ENCODE results near the gene SLC31A2.

Gene SLC31A2

DNA sequence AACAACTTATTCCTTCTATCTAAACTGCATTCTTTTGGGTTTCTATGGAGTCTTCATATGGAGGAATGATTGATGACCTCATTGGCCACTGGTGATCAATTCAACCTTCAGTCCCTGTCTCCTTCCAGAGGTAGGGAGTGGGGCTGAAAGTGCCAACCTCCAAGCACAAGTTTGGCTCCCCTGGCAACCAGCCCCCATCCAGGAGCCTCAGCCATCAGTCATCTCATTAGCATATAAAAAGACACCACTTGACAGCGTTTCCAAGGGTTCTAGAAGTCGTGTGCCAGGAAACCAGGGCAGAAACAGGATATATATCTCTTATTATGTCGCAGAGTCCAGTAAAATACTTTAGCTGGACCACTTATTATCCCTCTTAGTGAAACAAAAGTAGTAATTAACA lies 9.8 kb downstream of the SLC31A2 start:
- Histone ChIP-seq H3K4me1 (ENCODE audit: insufficient read depth, low read length) (peaks cover 13% of the 10 kb centered on the region), H3K9ac (ENCODE audit: low read depth, low read length) (no peak overlapping the region), H3K36me3 (ENCODE audit: insufficient read depth, low read length) (peaks cover 14% of the 10 kb centered on the region; the same call in 1 of the 2 replicates), H3K9me3 (ENCODE audit: control insufficient read depth, insufficient read depth, low read length) (no peaks in the 10 kb centered on the region)

DNA sequence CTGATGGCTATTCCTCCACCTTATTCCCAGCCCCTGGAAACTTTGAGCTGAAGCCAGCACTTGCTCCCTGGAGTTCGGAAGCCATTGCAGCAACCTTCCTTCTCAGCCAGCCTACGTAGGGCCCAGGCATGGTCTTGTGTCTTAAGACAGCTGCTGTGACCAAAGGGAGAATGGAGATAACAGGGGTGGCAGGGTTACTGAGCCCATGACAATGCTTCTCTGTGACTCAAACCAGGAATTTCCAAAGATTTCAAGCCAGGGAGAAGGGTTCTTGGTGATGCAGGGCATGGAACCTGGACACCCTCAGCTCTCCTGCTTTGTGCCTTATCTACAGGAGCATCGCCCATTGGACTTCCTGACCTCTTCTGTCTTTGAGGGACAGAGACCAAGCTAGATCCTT lies 12.2 kb downstream of the SLC31A2 start:
- H3K9me3 ChIP-seq (ENCODE audit: control insufficient read depth, insufficient read depth, low read length) = no peaks in the 10 kb centered on the region
- peaks cover 11% of the 10 kb centered on the region for H3K4me1 ChIP-seq (ENCODE audit: insufficient read depth, low read length)
- no peak overlapping the region for H3K9ac ChIP-seq (ENCODE audit: low read depth, low read length)
- peaks cover 19% of the 10 kb centered on the region; the same call in 1 of the 2 replicates for H3K36me3 ChIP-seq (ENCODE audit: insufficient read depth, low read length)

DNA sequence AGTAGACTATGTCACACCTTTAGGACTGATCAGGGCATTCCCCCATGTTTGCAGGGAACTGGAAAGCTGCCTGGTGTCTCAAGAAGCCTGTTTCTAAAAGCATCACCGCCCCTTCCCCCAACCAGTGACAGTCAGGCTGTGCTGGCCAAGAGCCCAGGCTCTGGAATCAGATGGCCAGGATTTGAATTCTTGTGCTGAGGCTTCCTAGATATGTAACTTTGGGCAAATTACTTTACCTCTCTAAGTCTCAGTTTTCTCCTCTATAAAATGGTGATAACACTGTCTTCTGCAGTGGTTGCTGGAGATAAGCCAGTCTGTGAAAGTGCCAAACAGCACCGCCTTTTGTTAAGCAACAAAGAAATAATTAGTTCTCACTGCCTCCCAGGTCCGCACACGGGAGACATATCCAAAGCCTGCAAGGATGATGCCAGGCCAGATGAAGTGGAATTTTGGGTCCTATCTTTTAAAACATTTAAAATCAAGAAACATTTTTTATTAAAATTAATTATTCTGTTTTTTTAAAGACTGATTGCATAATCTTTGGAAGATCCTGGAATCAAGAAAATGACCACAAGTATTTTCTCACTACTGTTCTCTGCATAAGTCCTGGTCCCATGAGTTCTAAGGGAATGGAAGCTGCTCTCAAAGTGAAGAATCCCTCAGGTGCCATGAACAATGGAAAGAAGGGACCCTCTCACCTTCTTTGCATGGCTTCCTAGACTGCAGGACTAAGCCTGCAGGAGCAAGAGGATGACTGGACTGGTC lies 13.9 kb downstream of the SLC31A2 start:
- Histone ChIP-seq H3K36me3 (ENCODE audit: insufficient read depth, low read length) (peaks cover 26% of the 10 kb centered on the region), H3K4me1 (ENCODE audit: insufficient read depth, low read length) (peaks cover 11% of the 10 kb centered on the region), H3K9me3 (ENCODE audit: control insufficient read depth, insufficient read depth, low read length) (no peaks in the 10 kb centered on the region), H3K9ac (ENCODE audit: low read depth, low read length) (no peak overlapping the region)

DNA sequence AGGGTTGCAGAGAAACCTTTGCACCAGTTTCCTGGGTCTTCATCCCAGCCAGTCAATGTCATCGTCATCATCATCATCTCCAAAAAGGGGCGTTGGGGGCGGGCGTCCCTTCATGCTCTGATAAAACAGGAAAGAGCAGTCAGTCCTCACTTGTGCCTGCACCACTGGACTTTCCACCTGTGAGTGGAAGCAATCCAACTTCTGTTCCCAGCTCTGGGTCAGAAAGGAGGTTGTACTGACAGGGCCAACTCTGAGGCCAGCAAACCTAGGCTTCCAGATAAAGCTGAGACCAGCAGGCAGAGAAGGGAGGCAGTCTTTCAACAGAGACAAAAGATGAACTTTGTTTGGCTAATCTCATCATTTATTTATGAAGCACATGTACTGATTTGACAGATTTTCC lies 15.2 kb downstream of the SLC31A2 start:
- Histone ChIP-seq H3K9ac (ENCODE audit: low read depth, low read length) (no peak overlapping the region), H3K9me3 (ENCODE audit: control insufficient read depth, insufficient read depth, low read length) (no peaks in the 10 kb centered on the region), H3K4me1 (ENCODE audit: insufficient read depth, low read length) (peaks cover 7% of the 10 kb centered on the region), H3K36me3 (ENCODE audit: insufficient read depth, low read length) (peaks cover 29% of the 10 kb centered on the region)

DNA sequence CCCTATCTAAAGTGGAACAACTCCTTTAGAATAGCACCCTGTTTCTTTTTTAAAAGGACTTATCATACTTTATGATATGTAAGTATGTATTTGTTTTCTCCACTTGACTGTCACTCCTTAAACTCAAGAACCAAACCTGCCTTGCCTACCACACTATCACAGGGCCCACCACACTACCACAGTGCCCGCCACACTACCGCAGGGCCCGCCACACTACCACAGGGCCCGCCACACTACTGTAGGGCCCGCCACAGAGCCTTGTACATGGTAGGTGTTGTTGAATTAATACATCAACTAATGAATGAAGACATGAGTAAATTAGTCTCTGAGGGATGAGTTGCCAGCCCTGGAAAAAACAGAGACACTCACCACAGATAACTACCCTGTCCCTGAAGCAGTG lies 18.0 kb downstream of the SLC31A2 start:
- Histone ChIP-seq H3K9me3 (ENCODE audit: control insufficient read depth, insufficient read depth, low read length) (no peaks in the 10 kb centered on the region), H3K4me1 (ENCODE audit: insufficient read depth, low read length) (no peaks in the 10 kb centered on the region), H3K9ac (ENCODE audit: low read depth, low read length) (no peak overlapping the region), H3K36me3 (ENCODE audit: insufficient read depth, low read length) (peaks cover 38% of the 10 kb centered on the region)

DNA sequence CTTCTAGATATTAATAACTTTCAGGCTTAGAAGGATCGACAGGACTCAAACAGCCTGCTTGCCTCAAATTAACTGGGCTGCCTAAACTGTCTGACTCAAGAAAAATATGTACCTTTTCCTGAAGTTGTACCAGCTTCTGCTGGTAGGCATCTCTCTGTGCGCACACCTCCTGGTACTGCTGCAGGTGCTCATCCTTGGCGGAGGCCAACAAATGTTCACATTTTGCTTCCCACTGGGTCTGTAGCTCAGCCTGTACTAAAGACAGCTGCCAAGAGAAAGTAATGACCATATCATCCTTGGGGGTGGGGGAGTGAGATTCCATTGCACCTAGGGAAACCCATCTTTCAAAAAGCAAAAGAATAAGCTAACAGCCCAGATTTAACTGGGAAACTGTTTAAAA lies 22.5 kb downstream of the SLC31A2 start:
- Histone ChIP-seq H3K36me3 (ENCODE audit: insufficient read depth, low read length) (peaks cover 28% of the 10 kb centered on the region), H3K4me1 (ENCODE audit: insufficient read depth, low read length) (no peaks in the 10 kb centered on the region), H3K9me3 (ENCODE audit: control insufficient read depth, insufficient read depth, low read length) (no peaks in the 10 kb centered on the region), H3K9ac (ENCODE audit: low read depth, low read length) (no peak overlapping the region)

DNA sequence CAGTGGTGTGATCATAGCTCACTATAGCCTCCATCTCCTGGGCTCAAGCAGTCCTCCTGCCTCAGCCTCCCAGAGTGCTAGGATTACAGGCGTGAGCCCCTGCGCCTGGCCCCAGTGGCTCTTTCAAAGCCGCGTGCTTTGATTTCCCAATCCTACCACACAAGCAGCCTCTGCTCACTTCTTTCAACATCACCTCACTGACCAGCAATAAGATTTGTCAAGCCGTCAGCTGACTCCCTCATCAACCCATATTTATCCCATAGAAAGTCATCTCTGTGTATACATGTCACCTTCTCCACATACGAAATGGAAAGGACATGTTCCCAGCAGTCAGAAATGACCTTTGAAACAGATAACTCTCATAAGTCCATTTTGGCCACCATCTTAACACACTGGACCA lies 26.0 kb downstream of the SLC31A2 start:
- H3K4me1 ChIP-seq (ENCODE audit: insufficient read depth, low read length) = no peaks in the 10 kb centered on the region
- no peak overlapping the region for H3K9ac ChIP-seq (ENCODE audit: low read depth, low read length)
- H3K9me3 ChIP-seq (ENCODE audit: control insufficient read depth, insufficient read depth, low read length) = no peaks in the 10 kb centered on the region
- peaks cover 16% of the 10 kb centered on the region; the same call in 1 of the 2 replicates for H3K36me3 ChIP-seq (ENCODE audit: insufficient read depth, low read length)

DNA sequence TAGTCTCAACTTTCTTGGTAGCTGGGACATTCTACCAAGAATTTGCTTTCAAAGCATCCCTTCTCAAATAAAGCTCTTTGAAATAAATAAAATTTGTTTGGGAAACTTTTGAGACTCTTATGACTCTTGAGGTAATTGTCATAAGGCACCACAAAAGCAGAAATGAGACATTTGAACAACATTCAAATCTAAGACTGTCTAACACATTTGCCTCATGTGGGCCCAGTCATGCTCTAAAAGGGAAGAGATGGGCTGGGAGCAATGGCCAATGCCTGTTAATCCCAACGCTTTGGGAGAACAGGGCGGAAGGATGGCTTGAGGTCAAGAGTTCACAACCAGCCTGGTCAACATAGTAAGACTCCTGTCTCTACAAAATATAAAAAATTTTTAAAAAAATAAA lies 26.4 kb downstream of the SLC31A2 start:
- Histone ChIP-seq H3K4me1 (ENCODE audit: insufficient read depth, low read length) (no peaks in the 10 kb centered on the region), H3K36me3 (ENCODE audit: insufficient read depth, low read length) (peaks cover 16% of the 10 kb centered on the region; the same call in 1 of the 2 replicates), H3K9me3 (ENCODE audit: control insufficient read depth, insufficient read depth, low read length) (no peaks in the 10 kb centered on the region), H3K9ac (ENCODE audit: low read depth, low read length) (no peak overlapping the region)

DNA sequence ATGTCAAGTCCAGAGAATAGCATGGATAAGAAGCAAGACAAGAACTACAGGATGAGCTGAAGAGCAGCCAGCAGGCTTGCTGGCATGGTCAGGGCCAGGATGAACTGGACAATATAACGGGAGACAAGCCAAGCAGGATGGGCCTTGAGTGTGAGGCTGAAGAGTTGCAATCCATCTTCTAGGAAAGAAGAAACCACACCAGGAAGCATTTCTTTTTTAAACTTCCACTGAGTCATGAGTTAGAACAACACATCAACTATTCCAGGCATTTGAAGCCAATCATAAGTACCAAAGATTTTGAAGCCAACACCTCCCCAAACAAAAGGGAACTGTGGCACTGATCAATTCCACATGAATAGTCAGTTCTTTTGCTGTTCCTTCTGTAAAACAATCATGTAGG lies 27.3 kb downstream of the SLC31A2 start:
- Histone ChIP-seq H3K36me3 (ENCODE audit: insufficient read depth, low read length) (peaks cover 11% of the 10 kb centered on the region; the same call in 1 of the 2 replicates), H3K4me1 (ENCODE audit: insufficient read depth, low read length) (no peaks in the 10 kb centered on the region), H3K9me3 (ENCODE audit: control insufficient read depth, insufficient read depth, low read length) (no peaks in the 10 kb centered on the region), H3K9ac (ENCODE audit: low read depth, low read length) (no peak overlapping the region)

DNA sequence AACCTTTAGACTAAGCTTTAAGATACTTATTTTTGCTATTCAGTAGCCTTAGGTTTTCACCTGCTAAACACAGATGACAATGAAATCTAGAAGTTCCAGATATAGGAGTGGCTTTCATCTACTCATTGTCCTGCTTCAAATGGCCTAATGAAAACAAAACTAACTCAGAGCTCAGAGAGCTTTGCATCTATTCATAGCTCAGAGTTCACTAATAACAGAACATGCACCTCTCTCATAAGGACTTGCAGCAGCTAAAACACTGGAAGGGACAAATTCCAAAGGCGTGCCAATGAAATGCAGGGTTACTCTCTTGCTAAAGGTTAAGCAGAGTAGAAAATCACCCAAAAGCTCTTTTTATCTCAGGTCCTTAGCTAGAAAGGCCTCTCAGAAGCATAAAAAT lies 29.0 kb downstream of the SLC31A2 start:
- Histone ChIP-seq H3K4me1 (ENCODE audit: insufficient read depth, low read length) (no peaks in the 10 kb centered on the region), H3K9ac (ENCODE audit: low read depth, low read length) (no peak overlapping the region), H3K9me3 (ENCODE audit: control insufficient read depth, insufficient read depth, low read length) (no peaks in the 10 kb centered on the region), H3K36me3 (ENCODE audit: insufficient read depth, low read length) (no peaks in the 10 kb centered on the region; the same call in 1 of the 2 replicates)

DNA sequence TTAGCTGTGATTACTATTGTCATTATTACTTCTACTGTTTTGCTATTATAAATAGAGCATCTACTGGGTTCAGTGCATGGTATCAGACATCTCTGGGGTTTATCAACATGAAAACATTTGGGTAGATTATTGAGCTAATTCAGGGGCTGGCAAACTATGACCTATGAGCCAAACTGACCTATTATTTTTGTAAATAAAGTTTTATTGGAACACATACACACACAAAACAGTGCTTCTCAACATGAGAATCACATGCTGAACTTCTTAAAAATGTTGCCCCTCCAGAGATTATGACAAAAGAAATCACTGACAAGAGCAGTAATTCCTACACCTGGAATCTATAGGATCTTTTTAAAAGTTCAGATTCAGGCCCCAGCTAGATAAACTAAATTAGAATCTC lies 30.4 kb downstream of the SLC31A2 start:
- no peak overlapping the region for H3K9ac ChIP-seq (ENCODE audit: low read depth, low read length)

DNA sequence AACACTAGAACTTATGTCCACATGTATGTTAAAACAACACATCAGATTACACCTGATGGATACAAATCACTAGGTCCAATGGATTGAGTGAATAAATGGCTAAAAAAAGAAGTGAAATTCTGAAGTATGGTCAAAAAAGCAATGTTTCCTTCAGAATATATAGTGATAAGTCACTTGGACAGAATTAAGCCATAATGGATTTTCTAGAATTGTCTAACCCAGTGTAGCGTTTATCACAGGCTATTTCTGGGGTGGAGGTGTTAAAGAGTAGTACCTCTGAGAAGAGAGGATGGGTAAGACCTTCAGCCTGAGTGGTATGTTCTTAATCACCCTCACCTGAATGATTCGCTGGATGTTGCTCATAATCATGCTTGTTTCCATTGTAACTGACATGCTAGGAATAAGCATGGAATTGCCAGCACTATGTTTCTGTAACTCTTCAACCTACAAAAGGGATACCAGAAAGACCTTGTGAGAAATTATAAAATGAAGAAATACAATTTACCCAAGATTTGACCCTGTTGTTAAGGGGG lies 33.2 kb downstream of the SLC31A2 start:
- Histone ChIP-seq H3K9ac (ENCODE audit: low read depth, low read length) (no peak overlapping the region), H3K36me3 (ENCODE audit: insufficient read depth, low read length) (peaks cover 6% of the 10 kb centered on the region; the same call in 1 of the 2 replicates), H3K4me1 (ENCODE audit: insufficient read depth, low read length) (peaks cover 5% of the 10 kb centered on the region; the same call in 1 of the 2 replicates), H3K9me3 (ENCODE audit: control insufficient read depth, insufficient read depth, low read length) (no peaks in the 10 kb centered on the region)

More for the DNA sequence above, 30.4 kb downstream of the SLC31A2 start:
- Histone ChIP-seq H3K36me3 (ENCODE audit: insufficient read depth, low read length) (no peaks in the 10 kb centered on the region; the same call in 1 of the 2 replicates), H3K4me1 (ENCODE audit: insufficient read depth, low read length) (no peaks in the 10 kb centered on the region), H3K9me3 (ENCODE audit: control insufficient read depth, insufficient read depth, low read length) (no peaks in the 10 kb centered on the region)

DNA sequence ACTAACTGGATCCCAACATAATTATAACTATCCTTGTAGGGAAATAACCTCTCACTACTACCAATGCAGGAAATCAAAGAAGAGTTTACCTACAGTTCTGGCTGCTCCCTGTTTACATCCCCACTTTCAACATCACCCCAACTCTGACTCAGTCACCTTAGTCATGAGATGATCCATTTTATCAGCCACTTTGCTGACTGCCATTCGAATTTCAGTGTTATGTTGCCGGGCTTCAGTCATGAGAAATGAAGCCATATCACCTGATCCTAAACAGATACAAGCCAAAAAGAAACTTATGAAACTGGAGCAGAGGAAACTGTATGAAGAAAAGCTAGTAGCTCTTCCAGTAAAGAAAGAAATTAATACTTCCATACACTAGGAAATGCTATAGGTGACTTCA lies 33.7 kb downstream of the SLC31A2 start:
- peaks cover 5% of the 10 kb centered on the region; the same call in 1 of the 2 replicates for H3K4me1 ChIP-seq (ENCODE audit: insufficient read depth, low read length)
- H3K9ac ChIP-seq (ENCODE audit: low read depth, low read length) = no peak overlapping the region
- no peaks in the 10 kb centered on the region for H3K9me3 ChIP-seq (ENCODE audit: control insufficient read depth, insufficient read depth, low read length)
- H3K36me3 ChIP-seq (ENCODE audit: insufficient read depth, low read length) = peaks cover 6% of the 10 kb centered on the region; the same call in 1 of the 2 replicates

DNA sequence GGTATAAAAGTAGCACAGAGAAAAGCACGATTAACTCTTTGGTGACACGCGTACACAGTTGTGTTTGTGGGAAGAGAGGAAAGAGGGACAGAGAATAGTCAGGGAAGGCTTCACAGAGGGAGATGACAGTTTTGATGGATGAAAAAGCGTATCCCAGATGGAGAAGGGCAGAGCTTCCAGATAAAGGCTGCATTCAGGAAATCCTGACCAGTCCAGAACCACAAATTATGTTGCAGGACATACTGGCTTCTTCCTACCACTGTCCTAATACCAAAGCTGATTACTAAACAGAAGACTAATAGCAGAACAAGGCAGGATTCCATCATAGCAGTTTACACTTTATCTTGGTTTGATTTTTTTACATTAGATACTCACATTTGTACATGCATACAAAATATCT lies 34.5 kb downstream of the SLC31A2 start:
- H3K9ac ChIP-seq (ENCODE audit: low read depth, low read length) = no peak overlapping the region
- no peaks in the 10 kb centered on the region for H3K9me3 ChIP-seq (ENCODE audit: control insufficient read depth, insufficient read depth, low read length)
- H3K4me1 ChIP-seq (ENCODE audit: insufficient read depth, low read length) = peaks cover 5% of the 10 kb centered on the region; the same call in 1 of the 2 replicates
- peaks cover 6% of the 10 kb centered on the region; the same call in 1 of the 2 replicates for H3K36me3 ChIP-seq (ENCODE audit: insufficient read depth, low read length)

All from ES-I3 (cell line).